GM13977 (cell line): Measurements from ENCODE around the gene TAF1.
"Not testable (repeated sequence)": the region's sequence is repeated elsewhere in the genome, so short reads cannot be mapped to it uniquely, and the experiment has no call there.

ENCODE experiments used
- DNase-seq: peaks from one replicate; pipeline ENCODE4 v3.0.0; 2012; ENCODE audit warnings: low spot score
- CTCF ChIP-seq: IDR thresholded peaks from 2 replicates; pipeline ENCODE4 v1.5.1; 2012; ENCODE audit warnings: mild to moderate bottlenecking, control low read depth; ENCODE audit not compliant: insufficient read depth; ENCODE audit errors: extremely low read depth, missing control alignments
- in situ Hi-C: fragments of 300-500 bp; cut with MboI; formaldehyde crosslinking; loops from one replicate; pipeline ENCODE4 v1.12.0; 2022; ENCODE audit warnings: low sequenced_read_pairs, low pct_unique_long_range_greater_than_20kb, mixed read lengths, inconsistent platforms; ENCODE audit not compliant: unreplicated experiment

The TAF1 gene

DNA sequence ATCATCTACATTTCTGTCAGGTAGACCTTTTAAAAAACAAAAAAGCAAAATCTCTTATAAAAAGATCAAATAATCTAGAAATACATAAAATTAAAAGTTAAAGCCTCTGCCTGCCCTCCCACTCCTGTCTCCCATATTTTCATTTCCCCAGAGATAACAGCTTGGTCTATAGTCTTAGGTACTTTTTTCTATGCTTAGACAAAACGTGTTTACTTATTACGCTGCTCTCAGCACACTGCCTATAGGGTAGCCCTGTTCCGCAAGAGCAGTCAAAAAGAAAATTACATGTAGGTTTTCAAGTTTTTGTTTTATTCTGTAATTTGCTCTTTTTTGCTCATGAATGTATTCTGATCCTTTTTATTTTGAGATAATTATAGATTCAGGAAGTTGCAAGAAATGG lies 73.3 kb downstream of the TAF1 start:
- DNase-seq = no peak
- in situ Hi-C loops = no loop called here
- no peak for TF ChIP-seq CTCF

DNA sequence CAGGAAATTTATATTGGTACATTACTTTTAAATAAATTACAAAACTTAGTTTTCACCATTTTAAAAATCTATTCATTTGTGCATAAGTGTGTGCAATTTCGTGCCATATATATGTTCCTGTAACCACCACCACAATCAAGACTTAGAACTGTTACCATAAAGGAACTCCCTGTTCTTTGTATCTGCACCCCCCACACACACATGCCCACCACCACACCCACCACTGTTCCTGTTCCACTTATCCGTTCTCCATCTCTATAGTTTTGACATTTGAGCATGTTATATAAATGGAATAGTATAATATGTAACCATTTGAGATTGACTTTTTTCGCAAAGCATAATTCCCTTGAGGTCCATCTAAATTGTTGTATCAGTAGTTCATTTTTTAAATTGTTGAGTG lies 73.7 kb downstream of the TAF1 start:
- no peak for TF ChIP-seq CTCF
- in situ Hi-C loops = no loop called here
- DNase-seq = no peak

DNA sequence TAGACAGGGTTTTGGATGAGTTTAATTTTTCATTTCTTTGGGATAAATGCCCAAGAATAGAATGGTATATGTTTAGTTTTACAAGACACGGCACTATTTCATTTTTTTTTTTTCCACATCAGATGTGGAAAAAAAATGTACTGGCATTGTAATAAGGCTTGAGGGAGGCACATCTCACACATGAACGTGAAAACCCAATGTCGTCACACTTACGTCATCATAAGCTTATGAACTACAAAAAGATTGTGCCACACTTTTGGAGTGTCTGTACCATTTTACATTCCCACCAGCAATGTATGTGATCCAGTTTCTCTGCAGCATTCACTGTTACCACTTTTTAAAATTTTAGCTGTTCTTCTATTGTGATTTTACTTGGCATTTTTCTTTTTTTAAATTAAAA lies 74.2 kb downstream of the TAF1 start:
- DNase-seq = no peak
- in situ Hi-C loops = no loop called here
- no peak for TF ChIP-seq CTCF

- in situ Hi-C loops, DNase-seq: not testable (repeated sequence)
Observed at GRCh38 chrX:71441809-71442208, 75.7 kb downstream of the TAF1 start.

DNA sequence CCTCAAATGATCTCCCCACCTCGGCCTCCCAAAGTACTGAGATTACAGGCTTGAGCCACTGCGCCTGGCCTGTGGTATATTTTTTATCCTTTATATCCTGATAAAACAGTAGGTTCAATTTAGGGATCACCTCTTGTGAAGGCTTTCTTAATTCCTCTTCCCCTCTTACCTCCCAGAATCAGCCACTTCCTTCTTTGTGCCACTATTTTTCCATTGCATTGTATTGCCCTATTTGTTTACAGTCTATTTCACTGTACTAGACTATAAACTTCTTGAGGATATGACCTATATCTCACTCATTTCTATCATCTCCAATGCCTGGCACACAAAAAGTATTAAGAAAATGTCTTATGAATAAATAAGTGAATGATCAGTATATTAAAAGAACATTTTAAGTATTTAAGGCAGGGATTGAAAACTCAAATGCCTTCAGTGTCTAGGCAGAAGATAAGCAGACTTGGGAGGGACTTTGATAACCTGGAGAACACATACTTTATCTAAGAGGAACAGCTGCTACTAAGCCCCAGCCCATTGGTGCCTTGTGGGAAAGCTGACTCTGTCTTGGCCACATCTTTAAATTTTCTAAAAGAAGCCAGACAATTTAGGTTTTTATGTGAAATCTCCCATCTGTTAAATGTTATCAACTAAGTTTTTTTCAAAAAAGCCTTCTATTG lies 84.4 kb downstream of the TAF1 start:
- in situ Hi-C loops = no loop called here
- no peak for TF ChIP-seq CTCF
- DNase-seq = no peak

DNA sequence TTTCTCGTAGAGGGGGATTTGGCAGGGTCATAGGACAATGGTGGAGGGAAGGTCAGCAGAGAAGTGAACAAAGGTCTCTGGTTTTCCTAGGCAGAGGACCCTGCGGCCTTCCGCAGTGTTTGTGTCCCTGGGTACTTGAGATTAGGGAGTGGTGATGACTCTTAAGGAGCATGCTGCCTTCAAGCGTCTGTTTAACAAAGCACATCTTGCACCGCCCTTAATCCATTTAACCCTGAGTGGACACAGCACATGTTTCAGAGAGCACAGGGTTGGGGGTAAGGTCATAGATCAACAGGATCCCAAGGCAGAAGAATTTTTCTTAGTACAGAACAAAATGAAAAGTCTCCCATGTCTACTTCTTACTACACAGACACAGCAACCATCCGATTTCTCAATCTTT lies 85.4 kb downstream of the TAF1 start:
- in situ Hi-C loops = not testable (repeated sequence)

GRCh38 chrX:71453056-71453455 lies 86.9 kb downstream of the TAF1 start:
- no peak for TF ChIP-seq CTCF
- in situ Hi-C loops = no loop called here
- no peak for DNase-seq

More for the DNA sequence above, 85.4 kb downstream of the TAF1 start:
- DNase-seq = not testable (repeated sequence)

DNA sequence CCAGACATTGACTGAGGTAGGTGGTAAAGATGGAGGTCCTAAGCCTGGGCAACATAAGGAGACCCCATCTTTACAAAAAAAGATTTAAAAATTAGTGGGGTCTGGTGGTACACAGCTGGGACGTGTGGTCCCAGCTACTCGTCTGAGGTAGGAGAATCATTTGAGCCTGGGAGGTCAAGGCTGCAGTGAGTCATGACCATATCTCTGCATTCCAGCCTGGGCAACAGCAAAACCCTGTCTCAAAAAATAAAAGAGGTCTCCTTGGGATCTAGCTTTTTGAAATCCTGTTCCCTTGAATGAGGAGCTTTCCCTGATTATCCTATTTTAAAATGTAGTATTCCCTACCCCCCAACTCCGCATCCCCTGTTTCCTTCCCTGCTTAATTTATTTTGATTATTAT lies 88.1 kb downstream of the TAF1 start:
- no peak for DNase-seq
- no peak for TF ChIP-seq CTCF
- in situ Hi-C loops = no loop called here
